Keratinocyte (primary cell): ENCODE measurements around the gene NPHP1. TPM values are rescaled to one million over a fixed set of nuclear protein-coding genes. Genes with fewer than 3 reads are reported as not detected.
"Not testable (repeated sequence)": the region's sequence is repeated elsewhere in the genome, so short reads cannot be mapped to it uniquely, and the experiment has no call there.

ENCODE experiments used
- DNase-seq: peaks from one replicate; pipeline ENCODE4 v3.0.0-alpha.2; 2011; ENCODE audit warnings: low read depth, missing footprints, low spot score
- FAIRE-seq: peaks from 2 replicates; lab custom pipeline; 2011; peaks lifted over from hg19 to GRCh38; lab: Jason Lieb, UNC
- H2AFZ ChIP-seq: 2 replicates; pipeline ENCODE4 v1.6.0; 2012; ENCODE audit warnings: low read length, control low read depth, inconsistent platforms; ENCODE audit not compliant: control insufficient read depth
- H3K27ac ChIP-seq: 2 replicates; pipeline ENCODE4 v1.5.1; 2011; ENCODE audit warnings: low read length; ENCODE audit not compliant: control insufficient read depth, insufficient read depth
- H3K27me3 ChIP-seq: 3 replicates; pipeline ENCODE4 v1.6.0; 2011; ENCODE audit warnings: low read length; ENCODE audit not compliant: control insufficient read depth, insufficient read depth; ENCODE audit errors: extremely low read depth
- H3K36me3 ChIP-seq, 2 experiments: 2 replicates in 1 of 2; 3 replicates in 1 of 2; pipeline ENCODE4 v1.5.1; 2011; ENCODE audit warnings: low read length in 2 of 2, mild to moderate bottlenecking in 1 of 2; ENCODE audit not compliant: control insufficient read depth in 2 of 2, insufficient read depth in 2 of 2; ENCODE audit errors: extremely low read depth in 1 of 2
- H3K4me1 ChIP-seq: 3 replicates; pipeline ENCODE4 v1.5.1; 2011; ENCODE audit warnings: low read length; ENCODE audit not compliant: control insufficient read depth, insufficient read depth; ENCODE audit errors: extremely low read depth
- H3K4me2 ChIP-seq: 3 replicates; pipeline ENCODE4 v1.6.0; 2011; ENCODE audit warnings: low read depth, low read length; ENCODE audit not compliant: control insufficient read depth, insufficient read depth; ENCODE audit errors: extremely low read depth
- H3K4me3 ChIP-seq, 3 experiments: fragments of 200-600 bp in 1 of 3; sonication (generic) in 1 of 3; 2 replicates in 2 of 3; 3 replicates in 1 of 3; pipeline ENCODE4 v1.5.1; 2011 to 2016; ENCODE audit warnings: low read length in 3 of 3, mild to moderate bottlenecking in 3 of 3, control low read depth in 2 of 3, inconsistent platforms in 1 of 3, low read depth in 1 of 3, mixed read lengths in 1 of 3, mixed run types in 1 of 3, moderate library complexity in 1 of 3; ENCODE audit not compliant: control insufficient read depth in 2 of 3, insufficient read depth in 2 of 3; ENCODE audit errors: extremely low read depth in 1 of 3
- H3K79me2 ChIP-seq: 2 replicates; pipeline ENCODE4 v1.6.0; 2012; ENCODE audit warnings: low read length; ENCODE audit not compliant: control insufficient read depth, insufficient read depth
- H3K9ac ChIP-seq: 3 replicates; pipeline ENCODE4 v1.6.0; 2011; ENCODE audit warnings: low read length; ENCODE audit not compliant: control insufficient read depth, insufficient read depth; ENCODE audit errors: extremely low read depth
- H3K9me1 ChIP-seq: 3 replicates; pipeline ENCODE4 v1.6.0; 2011; ENCODE audit warnings: low read length; ENCODE audit not compliant: control insufficient read depth, insufficient read depth; ENCODE audit errors: extremely low read depth
- H3K9me3 ChIP-seq: 2 replicates; pipeline ENCODE4 v1.5.1; 2012; ENCODE audit warnings: low read depth, low read length; ENCODE audit not compliant: control insufficient read depth
- H4K20me1 ChIP-seq: 3 replicates; pipeline ENCODE4 v1.6.0; 2011; ENCODE audit warnings: low read length; ENCODE audit not compliant: control insufficient read depth, insufficient read depth; ENCODE audit errors: extremely low read depth
- CTCF ChIP-seq, 3 experiments: IDR thresholded peaks in 1 of 3; conservative IDR thresholded peaks in 1 of 3; optimal IDR thresholded peaks in 1 of 3; 2 replicates in 2 of 3; 3 replicates in 1 of 3; pipeline versions ENCODE3 to v1.5.1; 2011; ENCODE audit warnings: low read length in 3 of 3, mild to moderate bottlenecking in 3 of 3, moderate library complexity in 2 of 3, control low read depth in 1 of 3, inconsistent platforms in 1 of 3; ENCODE audit not compliant: insufficient read depth in 2 of 3; ENCODE audit errors: extremely low read depth in 1 of 3
- EZH2 ChIP-seq: IDR thresholded peaks from one replicate; pipeline ENCODE4 v1.6.1; 2012; ENCODE audit warnings: inconsistent platforms, mild to moderate bottlenecking, low read length, moderate library complexity
- dilution Hi-C: fragments of 300-500 bp; cut with MboI; formaldehyde crosslinking; loops from one replicate; pipeline ENCODE4 v1.7.0; 2020; ENCODE audit warnings: low sequenced_read_pairs; ENCODE audit not compliant: extremely low pct_ligation_motif_present
- polyA plus RNA-seq, 5 experiments: library from polyadenylated mRNA; depleted of rRNA in 3 of 5; stranded (reverse) in 3 of 5; stranded (forward) in 1 of 5; unstranded in 1 of 5; fragments of >200 nt; gene quantifications; 1 replicate in 1 of 5; 2 replicates in 3 of 5; 3 replicates in 1 of 5; pipeline versions ENCODE4 v1.2.1 to v1.2.3, GENCODE V29; 2011 to 2012; ENCODE audit warnings: missing spikeins in 2 of 5, low read depth in 1 of 5, low replicate concordance in 1 of 5

Gene NPHP1
- polyA plus RNA-seq, 1 donor (not counting 4 experiments of a cell fraction or from before 2014, with no cell fraction given) = 8.1 TPM

- Histone ChIP-seq H3K27ac (no peak overlapping the region), H3K4me2 (no peak overlapping the region), H3K36me3 (peaks cover 0 to 6% of the 10 kb centered on the region in 2 experiments), H3K9me1 (peaks cover 2% of the 10 kb centered on the region), H3K27me3 (no peaks in the 10 kb centered on the region), H3K79me2 (peaks cover 22% of the 10 kb centered on the region), H3K4me3 (no peak overlapping the region), H4K20me1 (no peaks in the 10 kb centered on the region), H3K9ac (no peak overlapping the region), H3K4me1 (peaks cover 30% of the 10 kb centered on the region), H3K9me3 (no peaks in the 10 kb centered on the region), H2AFZ (no peak overlapping the region)
- no peak for DNase-seq
- FAIRE-seq = no peak
- TF ChIP-seq EZH2 (no peak), CTCF (optimal IDR thresholded peaks at IDR 0.05 in 1 of 3, IDR thresholded peaks at IDR 0.05 in 1 of 3, conservative IDR thresholded peaks at IDR 0.05 in 1 of 3; ENCODE audit: extremely low read depth in 1 of 3, insufficient read depth in 2 of 3, low read length in 3 of 3) (no peak)
- dilution Hi-C loops = no loop called here
These were observed 108.7 kb downstream of the NPHP1 start for GRCh38 chr2:110095994-110096633.

GRCh38 chr2:110094884-110095534, 109.8 kb downstream of the NPHP1 start:
- H2AFZ ChIP-seq, H3K36me3 ChIP-seq, H3K9me1 ChIP-seq, H3K9ac ChIP-seq, DNase-seq, H3K27ac ChIP-seq, H3K9me3 ChIP-seq, H3K4me3 ChIP-seq, H3K27me3 ChIP-seq, FAIRE-seq, dilution Hi-C loops, H4K20me1 ChIP-seq, H3K4me2 ChIP-seq: not testable (repeated sequence)
- Histone ChIP-seq H3K79me2 (peaks cover 21% of the 10 kb centered on the region), H3K4me1 (peaks cover 19% of the 10 kb centered on the region)

GRCh38 chr2:110093924-110094323, 110.9 kb downstream of the NPHP1 start:
- H3K9ac ChIP-seq, H2AFZ ChIP-seq, FAIRE-seq, DNase-seq, dilution Hi-C loops, H3K4me3 ChIP-seq, H3K9me3 ChIP-seq, H4K20me1 ChIP-seq, H3K36me3 ChIP-seq, H3K4me2 ChIP-seq, H3K27ac ChIP-seq, H3K9me1 ChIP-seq, H3K27me3 ChIP-seq: not testable (repeated sequence)
- Histone ChIP-seq H3K79me2 (peaks cover 13% of the 10 kb centered on the region), H3K4me1 (peaks cover 11% of the 10 kb centered on the region)

GRCh38 chr2:110090164-110090563, 114.6 kb downstream of the NPHP1 start:
- H3K4me1 ChIP-seq, H4K20me1 ChIP-seq, H3K4me2 ChIP-seq, H3K27ac ChIP-seq, H3K4me3 ChIP-seq, H2AFZ ChIP-seq, H3K36me3 ChIP-seq, dilution Hi-C loops, H3K9ac ChIP-seq, H3K9me1 ChIP-seq, H3K79me2 ChIP-seq, H3K27me3 ChIP-seq, DNase-seq, H3K9me3 ChIP-seq: not testable (repeated sequence)
- FAIRE-seq = peak; percentile 26
